Measurements from ENCODE around the gene CCNDBP1. TPM values are rescaled to one million over a fixed set of nuclear protein-coding genes. Genes with fewer than 3 reads are reported as not detected.

The CCNDBP1 gene
- total RNA-seq, 1 experiment from 2014 or later: 39.8 TPM

DNA sequence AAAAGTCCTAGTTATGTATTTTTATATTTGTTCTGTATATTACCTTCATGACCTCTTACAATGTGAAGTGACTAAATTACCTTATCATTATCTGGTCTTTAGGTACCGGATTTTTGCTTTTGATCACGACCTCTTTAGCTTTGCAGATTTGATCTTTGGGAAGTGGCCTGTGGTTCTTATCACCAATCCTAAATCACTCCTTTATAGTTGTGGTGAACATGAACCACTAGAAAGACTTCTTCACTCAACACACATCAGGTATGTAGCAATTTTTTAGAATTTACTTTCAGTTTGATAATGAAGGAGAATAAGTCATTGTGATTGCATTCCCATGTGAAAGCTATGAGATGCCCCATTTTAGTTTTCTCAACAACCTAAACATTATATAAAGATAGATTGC lies 33.5 kb upstream of the CCNDBP1 start (continued):
- TF ChIP-seq ZBTB33 (IDR thresholded peaks at IDR 0.05; ENCODE audit: extremely low read depth, insufficient replicate concordance, low read length): no peak

GRCh38 chr15:43153269-43153668 lies 31.9 kb upstream of the CCNDBP1 start:
- BruUV-seq (replicated peaks): no TSS peak
- Histone ChIP-seq H3K4me2 (ENCODE audit: low read length) (no peak overlapping the region), H3K4me3 (replicated peaks in 1 of 2; ENCODE audit: low read depth in 1 of 2, low read length in 2 of 2) (no peak overlapping the region), H3K9me2 (ENCODE audit: insufficient read depth) (no peaks in the 10 kb centered on the region), H3K79me2 (ENCODE audit: insufficient read depth, low read length) (no peaks in the 10 kb centered on the region), H3K9ac (ENCODE audit: low read length) (no peak overlapping the region), H3K27me3 (ENCODE audit: insufficient read depth, low read length) (no peaks in the 10 kb centered on the region), H2AFZ (ENCODE audit: low read depth, low read length, poor library complexity, severe bottlenecking) (no peak overlapping the region), H3K36me3 (ENCODE audit: control insufficient read depth in 1 of 2, insufficient read depth in 2 of 2, low read length in 2 of 2) (peaks cover 3 to 14% of the 10 kb centered on the region in 2 experiments), H3K4me1 (ENCODE audit: control insufficient read depth in 1 of 2, insufficient read depth in 2 of 2, low read length in 2 of 2) (peaks cover 0 to 5% of the 10 kb centered on the region in 2 experiments; a peak in 1 of 4 replicates), H4K20me1 (ENCODE audit: insufficient read depth) (no peaks in the 10 kb centered on the region), H3K9me3 (ENCODE audit: control insufficient read depth in 1 of 2, insufficient read depth in 1 of 2, low read depth in 1 of 2, low read length in 2 of 2) (no peaks in the 10 kb centered on the region), H3K27ac (ENCODE audit: low read depth, low read length) (no peak overlapping the region)
- TF ChIP-seq JUND (IDR thresholded peaks at IDR 0.05): no peak
- TF ChIP-seq ZFX (IDR thresholded peaks at IDR 0.05): no peak
- TF ChIP-seq REST (IDR thresholded peaks at IDR 0.05; ENCODE audit: low read depth): no peak
- no peak for TF ChIP-seq EGR1 (IDR thresholded peaks at IDR 0.05; ENCODE audit: low read depth)
- TF ChIP-seq SIN3A (IDR thresholded peaks at IDR 0.05; ENCODE audit: low read depth): no peak
- TF ChIP-seq SP1 (IDR thresholded peaks at IDR 0.05; ENCODE audit: low read depth): no peak
- no peak for TF ChIP-seq ZNF274 (IDR thresholded peaks at IDR 0.05; ENCODE audit: low read depth, low read length)
- no peak for TF ChIP-seq POLR2A (IDR thresholded peaks at IDR 0.05; ENCODE audit: borderline replicate concordance, extremely low read depth, insufficient read depth, insufficient read length)
- no peak for TF ChIP-seq ELF1 (IDR thresholded peaks at IDR 0.05; ENCODE audit: borderline replicate concordance, low read depth)
- no peak for TF ChIP-seq CBX3 (IDR thresholded peaks at IDR 0.05; ENCODE audit: low read depth)
- no peak for TF ChIP-seq ATF3 (IDR thresholded peaks at IDR 0.05)
- no peak for TF ChIP-seq POLR2AphosphoS5 (IDR thresholded peaks at IDR 0.05; ENCODE audit: low read depth, low read length)
- no peak for TF ChIP-seq CTCF (IDR thresholded peaks at IDR 0.05 in 2 of 3, conservative IDR thresholded peaks at IDR 0.05 in 1 of 3; ENCODE audit: borderline replicate concordance in 1 of 3, insufficient read depth in 1 of 3, low read depth in 2 of 3, low read length in 2 of 3)
- no peak for TF ChIP-seq ZBTB33 (IDR thresholded peaks at IDR 0.05; ENCODE audit: extremely low read depth, insufficient replicate concordance, low read length)
- no peak for TF ChIP-seq SRF (IDR thresholded peaks at IDR 0.05; ENCODE audit: low read depth)
- no peak for TF ChIP-seq EZH2 (IDR thresholded peaks at IDR 0.05)
- TF ChIP-seq EZH2phosphoT487 (IDR thresholded peaks at IDR 0.05; ENCODE audit: borderline replicate concordance): no peak
- intact Hi-C loops (cut with micrococcal nuclease): no loop called here
- POLR2A ChIA-PET: no interaction called here
- no peak for DNase-seq (ENCODE audit: low read depth, low spot score)
- CTCF ChIA-PET: no interaction called here
- no peak for ATAC-seq
- RAD21 ChIA-PET (ENCODE audit: low non-redundant PET in 1 of 2, low total read pairs in 2 of 2, uncharacterized antibody in 2 of 2, unreplicated experiment in 2 of 2): no interaction called here
